Loucy (cell line): ENCODE measurements around the gene DTYMK.
"Not testable (repeated sequence)": the region's sequence is repeated elsewhere in the genome, so short reads cannot be mapped to it uniquely, and the experiment has no call there.

Experiments
- CTCF ChIP-seq: fragments of 200-600 bp; sonication (generic); conservative IDR thresholded peaks from 2 replicates; pipeline ENCODE4 v1.5.1; 2014; ENCODE audit warnings: mild to moderate bottlenecking, antibody characterized with exemption, low read length
- EZH2phosphoT487 ChIP-seq: fragments of 200-600 bp; IDR thresholded peaks from 2 replicates; pipeline ENCODE4 v1.6.1; 2018; ENCODE audit warnings: antibody characterized with exemption, mild to moderate bottlenecking, moderate library complexity, borderline replicate concordance

- TF ChIP-seq CTCF, EZH2phosphoT487: not testable (repeated sequence)
Measured at GRCh38 chr2:241662731-241663130, 23.9 kb downstream of the DTYMK start.
